Ascending aorta (tissue), 2 donors: ENCODE measurements around the gene PLG. TPM values are rescaled to one million over a fixed set of nuclear protein-coding genes. Genes with fewer than 3 reads are reported as not detected.
"Not testable (repeated sequence)": the region's sequence is repeated elsewhere in the genome, so short reads cannot be mapped to it uniquely, and the experiment has no call there.

ENCODE experiments used
- DNase-seq, 2 donors: peaks; one replicate each; pipeline ENCODE4 v3.0.0-alpha.2; 2019; ENCODE audit warnings: low spot score in 2 of 2
- H3K27ac ChIP-seq, 2 donors: fragments of 200-600 bp; sonication (generic); one replicate each; pipeline ENCODE4 v1.5.1; 2016 to 2017; ENCODE audit warnings: mild to moderate bottlenecking in 1 of 2
- H3K27me3 ChIP-seq: fragments of 200-600 bp; sonication (generic); one replicate; pipeline ENCODE4 v1.5.1; 2017
- H3K36me3 ChIP-seq, 2 donors: fragments of 200-600 bp; sonication (generic); one replicate each; pipeline ENCODE4 v1.5.1; 2016
- H3K4me1 ChIP-seq, 2 donors: fragments of 200-600 bp; sonication (generic); one replicate each; pipeline ENCODE4 v1.5.1; 2016 to 2017; ENCODE audit warnings: mild to moderate bottlenecking in 1 of 2
- H3K4me3 ChIP-seq, 2 donors: fragments of 200-600 bp; sonication (generic); one replicate each; pipeline ENCODE4 v1.5.1; 2016 to 2017; ENCODE audit warnings: mild to moderate bottlenecking in 1 of 2
- H3K9me3 ChIP-seq, 2 donors: fragments of 200-600 bp; sonication (generic); one replicate each; pipeline ENCODE4 v1.5.1; 2016
- intact Hi-C: fragments of 100-400 bp; cut with DNase I; formaldehyde crosslinking; loops from one replicate; pipeline ENCODE4 v1.15.1; 2023
- total RNA-seq: library from RNA; depleted of rRNA; stranded (reverse); fragments of >200 nt; gene quantifications from one replicate; pipeline ENCODE4 v1.1.0, GENCODE V29; 2016
- TF ChIP-seq, protein P1 (sequence below), 3 experiments: fragments of 200-600 bp in 2 of 3; fragments of 450-650 bp in 1 of 3; sonication (generic) in 2 of 3; IDR thresholded peaks; one replicate each; pipeline ENCODE4 v1.5.1; 2016 to 2019; ENCODE audit warnings: antibody characterized with exemption in 3 of 3, mild to moderate bottlenecking in 1 of 3, moderate library complexity in 1 of 3

Gene PLG
- total RNA-seq, 1 donor from 2014 or later, result 10.7 TPM

DNA sequence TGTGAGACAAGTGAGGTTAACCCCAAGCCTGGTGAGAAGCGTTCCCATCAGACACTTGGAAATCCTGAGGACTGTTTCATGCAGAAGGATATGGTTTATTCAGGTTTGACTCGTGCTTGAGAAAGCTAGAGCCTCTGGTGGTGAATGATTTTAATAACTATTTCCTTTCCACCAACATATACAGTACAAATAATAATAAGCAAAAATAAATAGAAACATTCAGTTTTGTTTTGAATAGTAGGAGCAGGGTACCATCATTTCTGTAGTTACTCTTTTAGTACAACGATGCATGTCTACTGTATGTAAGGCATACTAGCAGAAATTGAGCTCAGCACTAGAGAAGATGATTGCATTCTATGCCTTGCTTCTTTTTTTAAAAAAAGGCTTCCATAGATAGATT is 33.5 kb downstream of the PLG start:
- Histone ChIP-seq H3K36me3 (no peaks in the 10 kb centered on the region), H3K4me1 (no peaks in the 10 kb centered on the region), H3K27me3 (no peaks in the 10 kb centered on the region), H3K27ac (no peak overlapping the region), H3K9me3 (no peaks in the 10 kb centered on the region), H3K4me3 (no peak overlapping the region)
- TF ChIP-seq, protein P1, sequence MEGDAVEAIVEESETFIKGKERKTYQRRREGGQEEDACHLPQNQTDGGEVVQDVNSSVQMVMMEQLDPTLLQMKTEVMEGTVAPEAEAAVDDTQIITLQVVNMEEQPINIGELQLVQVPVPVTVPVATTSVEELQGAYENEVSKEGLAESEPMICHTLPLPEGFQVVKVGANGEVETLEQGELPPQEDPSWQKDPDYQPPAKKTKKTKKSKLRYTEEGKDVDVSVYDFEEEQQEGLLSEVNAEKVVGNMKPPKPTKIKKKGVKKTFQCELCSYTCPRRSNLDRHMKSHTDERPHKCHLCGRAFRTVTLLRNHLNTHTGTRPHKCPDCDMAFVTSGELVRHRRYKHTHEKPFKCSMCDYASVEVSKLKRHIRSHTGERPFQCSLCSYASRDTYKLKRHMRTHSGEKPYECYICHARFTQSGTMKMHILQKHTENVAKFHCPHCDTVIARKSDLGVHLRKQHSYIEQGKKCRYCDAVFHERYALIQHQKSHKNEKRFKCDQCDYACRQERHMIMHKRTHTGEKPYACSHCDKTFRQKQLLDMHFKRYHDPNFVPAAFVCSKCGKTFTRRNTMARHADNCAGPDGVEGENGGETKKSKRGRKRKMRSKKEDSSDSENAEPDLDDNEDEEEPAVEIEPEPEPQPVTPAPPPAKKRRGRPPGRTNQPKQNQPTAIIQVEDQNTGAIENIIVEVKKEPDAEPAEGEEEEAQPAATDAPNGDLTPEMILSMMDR (IDR thresholded peaks at IDR 0.05), result no peak
- intact Hi-C loops, result no loop called here
- DNase-seq, result no peak

DNA sequence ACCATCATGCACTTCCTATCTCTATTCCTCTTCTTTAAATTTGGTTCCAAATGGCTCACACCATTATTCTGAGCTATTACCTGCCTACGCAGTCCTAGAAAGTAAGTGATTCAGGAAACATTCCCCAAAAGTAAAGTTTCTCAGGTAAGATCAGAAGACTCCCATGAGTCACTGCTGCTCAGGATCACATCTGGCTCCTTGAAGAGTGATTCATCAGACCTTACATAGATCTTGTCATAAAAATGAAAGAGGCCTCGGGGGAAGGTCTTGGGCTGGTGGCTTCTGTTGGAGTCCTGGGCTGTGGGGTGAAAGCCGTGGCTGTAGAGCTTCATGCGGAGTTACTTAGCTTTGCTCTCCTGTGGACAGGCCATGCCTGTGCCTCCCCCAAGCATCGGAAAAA is 35.9 kb downstream of the PLG start:
- intact Hi-C loops, result no loop called here
- Histone ChIP-seq H3K4me3 (no peak overlapping the region), H3K27ac (no peak overlapping the region), H3K36me3 (no peaks in the 10 kb centered on the region), H3K4me1 (no peaks in the 10 kb centered on the region), H3K9me3 (no peaks in the 10 kb centered on the region), H3K27me3 (no peaks in the 10 kb centered on the region)
- no peak for DNase-seq
- TF ChIP-seq, protein P1 (IDR thresholded peaks at IDR 0.05), result no peak

DNA sequence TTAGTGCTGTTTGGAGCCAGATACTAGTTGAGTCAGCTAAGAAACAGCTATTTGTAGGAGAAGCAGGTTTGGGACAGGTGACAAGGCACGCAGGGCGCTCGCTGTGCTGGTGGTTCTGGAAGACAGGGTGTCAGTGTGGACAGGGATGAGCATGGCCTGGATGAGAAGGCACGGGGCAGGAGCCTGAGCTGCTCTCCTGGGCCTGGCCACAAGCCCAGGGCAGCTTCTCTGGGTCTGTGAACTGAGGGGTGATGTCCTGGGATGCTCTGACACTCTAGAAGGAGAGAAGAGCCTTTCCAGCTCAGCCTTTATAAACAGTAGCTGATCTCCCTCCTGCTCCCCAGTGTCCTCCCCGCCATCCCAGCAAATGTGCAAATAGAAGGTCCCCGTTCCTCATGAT is 37.9 kb downstream of the PLG start:
- no peaks in the 10 kb centered on the region for H3K36me3 ChIP-seq
- H3K4me3 ChIP-seq, result no peak overlapping the region
- H3K27me3 ChIP-seq, result no peaks in the 10 kb centered on the region
- intact Hi-C loops, result no loop called here
- H3K4me1 ChIP-seq, result no peaks in the 10 kb centered on the region
- TF ChIP-seq, protein P1 (IDR thresholded peaks at IDR 0.05), result no peak
- H3K9me3 ChIP-seq, result no peaks in the 10 kb centered on the region
- H3K27ac ChIP-seq, result no peak overlapping the region
- no peak for DNase-seq

DNA sequence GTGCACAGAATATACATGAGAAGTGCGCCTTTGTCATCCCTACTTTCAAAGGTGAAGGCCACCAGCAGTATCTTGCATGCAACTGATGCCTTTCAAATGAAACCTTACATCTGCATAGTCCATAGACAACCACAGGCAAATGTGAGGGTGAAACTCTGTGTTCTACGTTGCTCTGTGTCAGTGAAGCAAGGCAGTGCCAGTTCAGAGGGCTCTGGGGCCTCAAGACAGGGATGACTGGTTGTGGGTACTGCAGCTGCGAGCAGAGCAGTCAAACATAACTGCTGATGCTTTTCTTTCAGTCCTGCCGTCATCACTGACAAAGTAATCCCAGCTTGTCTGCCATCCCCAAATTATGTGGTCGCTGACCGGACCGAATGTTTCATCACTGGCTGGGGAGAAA is 39.0 kb downstream of the PLG start:
- H3K4me3 ChIP-seq, H3K27me3 ChIP-seq, intact Hi-C loops, DNase-seq, H3K27ac ChIP-seq, H3K36me3 ChIP-seq, H3K4me1 ChIP-seq, H3K9me3 ChIP-seq: not testable (repeated sequence)

DNA sequence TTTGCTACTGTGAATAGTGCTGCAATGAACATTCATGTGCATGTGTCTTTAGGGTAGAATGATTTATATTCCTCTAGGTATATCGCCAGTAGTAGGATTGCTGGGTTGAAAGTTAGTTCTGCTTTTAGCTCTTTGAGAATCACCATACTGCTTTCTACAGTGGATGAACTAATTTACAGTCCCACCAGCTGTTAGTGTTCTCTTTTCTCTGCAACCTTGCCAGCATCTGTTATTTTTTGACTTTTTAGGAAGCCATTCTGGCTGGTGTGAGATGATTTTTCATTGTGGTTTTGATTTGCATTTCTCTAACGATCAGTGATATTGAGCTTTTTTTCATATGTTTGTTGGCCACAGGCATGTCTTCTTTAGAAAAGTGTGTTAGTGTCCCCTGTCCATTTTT is 40.0 kb downstream of the PLG start:
- intact Hi-C loops, result no loop called here
- no peaks in the 10 kb centered on the region for H3K36me3 ChIP-seq
- peaks cover 0 to 7% of the 10 kb centered on the region in 2 donors for H3K9me3 ChIP-seq
- TF ChIP-seq, protein P1 (IDR thresholded peaks at IDR 0.05), result no peak
- H3K4me1 ChIP-seq, result no peaks in the 10 kb centered on the region
- no peak overlapping the region for H3K27ac ChIP-seq
- H3K4me3 ChIP-seq, result no peak overlapping the region
- DNase-seq, result no peak
- H3K27me3 ChIP-seq, result no peaks in the 10 kb centered on the region

DNA sequence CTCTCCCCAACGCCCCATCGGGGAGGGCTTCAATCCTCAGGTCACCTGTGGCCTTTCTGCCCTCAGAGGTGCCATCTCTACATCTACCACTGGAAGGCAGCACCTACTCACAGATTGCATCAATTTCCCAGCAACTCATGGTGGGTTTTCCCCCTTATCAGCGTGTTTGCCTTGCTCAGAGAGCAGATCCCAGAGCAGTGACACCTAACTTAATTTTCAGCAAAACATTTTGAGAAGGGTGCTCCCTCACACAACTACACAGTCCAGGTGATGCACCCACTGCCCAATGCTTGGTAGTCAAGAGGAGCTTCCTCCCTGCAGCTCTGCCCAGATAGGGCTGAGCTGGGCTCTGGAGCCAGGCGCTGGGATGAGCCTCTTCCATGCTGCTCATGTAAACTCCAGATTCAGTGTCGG is 48.2 kb downstream of the PLG start:
- intact Hi-C loops, result no loop called here

DNA sequence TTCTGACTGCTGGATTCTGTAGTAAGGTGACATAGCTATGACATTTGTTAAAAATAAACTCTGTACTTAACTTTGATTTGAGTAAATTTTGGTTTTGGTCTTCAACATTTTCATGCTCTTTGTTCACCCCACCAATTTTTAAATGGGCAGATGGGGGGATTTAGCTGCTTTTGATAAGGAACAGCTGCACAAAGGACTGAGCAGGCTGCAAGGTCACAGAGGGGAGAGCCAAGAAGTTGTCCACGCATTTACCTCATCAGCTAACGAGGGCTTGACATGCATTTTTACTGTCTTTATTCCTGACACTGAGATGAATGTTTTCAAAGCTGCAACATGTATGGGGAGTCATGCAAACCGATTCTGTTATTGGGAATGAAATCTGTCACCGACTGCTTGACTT is 51.2 kb downstream of the PLG start:
- H3K4me3 ChIP-seq, H3K4me1 ChIP-seq, intact Hi-C loops, H3K27me3 ChIP-seq, H3K9me3 ChIP-seq, H3K27ac ChIP-seq, DNase-seq, H3K36me3 ChIP-seq: not testable (repeated sequence)

More for the DNA sequence above, 48.2 kb downstream of the PLG start:
- no peak overlapping the region for H3K27ac ChIP-seq
- no peak overlapping the region for H3K4me3 ChIP-seq
- no peaks in the 10 kb centered on the region for H3K36me3 ChIP-seq
- H3K4me1 ChIP-seq, result no peaks in the 10 kb centered on the region
- no peak for DNase-seq
- TF ChIP-seq, protein P1 (IDR thresholded peaks at IDR 0.05), result no peak
- no peaks in the 10 kb centered on the region for H3K27me3 ChIP-seq
- peaks cover 0 to 7% of the 10 kb centered on the region in 2 donors for H3K9me3 ChIP-seq
